ENCODE data around the gene ZNF581.
A peak's percentile ranks its signal among the peaks of the same experiment; 100 is the strongest.

DNA sequence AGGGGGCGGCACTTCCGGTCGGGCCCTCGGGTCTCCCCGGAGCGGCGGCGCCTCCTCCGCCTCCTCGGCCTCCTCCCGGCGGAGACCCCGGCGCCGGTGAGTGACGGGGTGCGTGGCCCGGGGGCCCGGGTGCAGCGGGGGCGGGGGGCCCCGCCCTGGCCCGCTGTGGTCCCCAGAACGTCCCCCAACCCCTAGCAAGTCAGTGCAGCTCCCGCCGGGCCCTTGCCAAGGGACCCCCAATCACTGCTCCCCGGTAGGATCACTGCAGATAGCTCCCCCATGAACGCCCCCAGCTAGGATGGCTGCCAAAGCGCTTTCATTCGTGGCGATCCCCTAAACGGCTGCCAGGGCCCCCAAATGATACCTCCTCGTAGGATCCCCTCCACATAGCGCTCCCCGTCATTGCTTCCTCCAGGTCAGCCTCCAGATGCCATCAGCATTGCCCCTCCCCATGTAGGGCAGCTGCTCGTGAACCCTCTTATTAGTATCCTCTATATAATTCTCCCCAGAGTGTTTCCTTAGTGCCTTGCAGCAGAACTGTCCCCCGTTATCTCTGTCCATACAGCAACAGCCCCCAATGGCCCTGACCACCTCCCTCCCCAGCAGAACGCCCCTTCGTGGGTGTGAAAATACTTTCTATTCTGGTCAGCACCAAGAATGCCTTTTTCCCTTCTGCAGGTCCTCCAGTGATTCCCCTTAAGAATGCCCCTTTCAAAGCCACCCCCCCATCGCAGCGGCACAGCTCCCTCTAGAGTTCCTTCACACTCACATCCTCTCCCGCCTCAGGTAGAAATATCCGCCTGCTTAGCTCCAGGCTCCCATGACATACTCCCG, 37.6 kb upstream of the ZNF581 start, which contains the start of gene ZNF865:
- TF ChIP-seq, protein P1, sequence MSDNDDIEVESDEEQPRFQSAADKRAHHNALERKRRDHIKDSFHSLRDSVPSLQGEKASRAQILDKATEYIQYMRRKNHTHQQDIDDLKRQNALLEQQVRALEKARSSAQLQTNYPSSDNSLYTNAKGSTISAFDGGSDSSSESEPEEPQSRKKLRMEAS (IDR thresholded peaks at IDR 0.05): peak; percentile 73
- TF ChIP-seq RAD21 (IDR thresholded peaks at IDR 0.05; ENCODE audit: low read depth) (peak; percentile 85), CREB1 (IDR thresholded peaks at IDR 0.05; ENCODE audit: low read depth) (no peak), YY1 (IDR thresholded peaks at IDR 0.05; ENCODE audit: low read depth) (0 out of 2 replicates have a peak, but pooled peaks have one; percentile 30), EGR1 (IDR thresholded peaks at IDR 0.05) (0 out of 2 replicates have a peak, but pooled peaks have one; percentile 0), TAF1 (IDR thresholded peaks at IDR 0.05; ENCODE audit: low read depth) (no peak; the same call in 1 of the 2 replicates), CEBPB (IDR thresholded peaks at IDR 0.05) (no peak), FOXM1 (IDR thresholded peaks at IDR 0.05; ENCODE audit: borderline replicate concordance, low read depth) (no peak), REST (IDR thresholded peaks at IDR 0.05; ENCODE audit: low read depth) (no peak), TEAD4 (IDR thresholded peaks at IDR 0.05) (no peak), ZBTB7A (IDR thresholded peaks at IDR 0.05; ENCODE audit: low read depth) (no peak), TCF12 (IDR thresholded peaks at IDR 0.05; ENCODE audit: low read depth) (no peak; the same call in 1 of the 2 replicates), EP300 (IDR thresholded peaks at IDR 0.05; ENCODE audit: borderline replicate concordance) (0 out of 2 replicates have a peak, but pooled peaks have one; percentile 18), USF1 (IDR thresholded peaks at IDR 0.05) (no peak)

All from Ishikawa (cell line).